DND-41 (cell line): ENCODE results near the gene TACC3.

ENCODE experiments used
- ATAC-seq: fragments of 200-7000 bp; cut with Tn5 transposase; 3 replicates; pipeline ENCODE4 v1.9.1; 2021; ENCODE audit warnings: low read depth; ENCODE audit not compliant: insufficient read depth
- DNase-seq: peaks from one replicate; pipeline ENCODE4 v3.0.0-alpha.2; 2020
- H2AFZ ChIP-seq: 2 replicates; pipeline ENCODE4 v1.6.0; 2012; ENCODE audit warnings: low read depth, low read length
- H3K27ac ChIP-seq: 2 replicates; pipeline ENCODE4 v1.5.1; 2012; ENCODE audit warnings: low read length, inconsistent platforms
- H3K27me3 ChIP-seq: fragments of 200-600 bp; sonication (generic); 2 replicates; pipeline ENCODE4 v1.6.0; 2012; ENCODE audit warnings: low read length, mild to moderate bottlenecking, inconsistent platforms; ENCODE audit not compliant: insufficient read depth, poor library complexity
- H3K36me3 ChIP-seq: 2 replicates; pipeline ENCODE4 v1.5.1; 2012; ENCODE audit warnings: low read length, inconsistent platforms; ENCODE audit not compliant: insufficient read depth
- H3K4me1 ChIP-seq: 2 replicates; pipeline ENCODE4 v1.5.1; 2012; ENCODE audit warnings: mild to moderate bottlenecking, low read length; ENCODE audit not compliant: insufficient read depth
- H3K4me2 ChIP-seq: 2 replicates; pipeline ENCODE4 v1.6.0; 2012; ENCODE audit warnings: mild to moderate bottlenecking, moderate library complexity, low read length, inconsistent platforms; ENCODE audit not compliant: insufficient read depth
- H3K4me3 ChIP-seq, 2 experiments: fragments of 200-600 bp in 1 of 2; shearing (Covaris generic) in 1 of 2; 2 replicates each; pipeline ENCODE4 v1.5.1; 2012 to 2016; ENCODE audit warnings: inconsistent platforms in 2 of 2, low read length in 2 of 2, mild to moderate bottlenecking in 2 of 2, low read depth in 1 of 2, moderate library complexity in 1 of 2
- H3K79me2 ChIP-seq: 2 replicates; pipeline ENCODE4 v1.6.0; 2012; ENCODE audit warnings: low read length, inconsistent platforms; ENCODE audit not compliant: insufficient read depth
- H3K9ac ChIP-seq: 2 replicates; pipeline ENCODE4 v1.6.0; 2012; ENCODE audit warnings: low read depth, mild to moderate bottlenecking, inconsistent platforms, low read length, moderate library complexity
- H3K9me3 ChIP-seq: 2 replicates; pipeline ENCODE4 v1.5.1; 2012; ENCODE audit warnings: low read length, moderate library complexity, mild to moderate bottlenecking, inconsistent platforms; ENCODE audit not compliant: insufficient read depth, severe bottlenecking
- H4K20me1 ChIP-seq: 2 replicates; pipeline ENCODE4 v1.6.0; 2012; ENCODE audit warnings: low read length; ENCODE audit not compliant: insufficient read depth
- EZH2 ChIP-seq: IDR thresholded peaks from 3 replicates; pipeline ENCODE4 v1.6.1; 2012; ENCODE audit warnings: borderline replicate concordance, low read depth, mild to moderate bottlenecking, moderate library complexity, low read length, inconsistent platforms; ENCODE audit not compliant: severe bottlenecking
- TF ChIP-seq, protein P1 (sequence below): IDR thresholded peaks from 2 replicates; pipeline ENCODE4 v1.5.1; 2012; ENCODE audit warnings: borderline replicate concordance, low read length, moderate library complexity, mild to moderate bottlenecking; ENCODE audit not compliant: poor library complexity, severe bottlenecking; ENCODE audit errors: extremely low read depth

Gene TACC3

DNA sequence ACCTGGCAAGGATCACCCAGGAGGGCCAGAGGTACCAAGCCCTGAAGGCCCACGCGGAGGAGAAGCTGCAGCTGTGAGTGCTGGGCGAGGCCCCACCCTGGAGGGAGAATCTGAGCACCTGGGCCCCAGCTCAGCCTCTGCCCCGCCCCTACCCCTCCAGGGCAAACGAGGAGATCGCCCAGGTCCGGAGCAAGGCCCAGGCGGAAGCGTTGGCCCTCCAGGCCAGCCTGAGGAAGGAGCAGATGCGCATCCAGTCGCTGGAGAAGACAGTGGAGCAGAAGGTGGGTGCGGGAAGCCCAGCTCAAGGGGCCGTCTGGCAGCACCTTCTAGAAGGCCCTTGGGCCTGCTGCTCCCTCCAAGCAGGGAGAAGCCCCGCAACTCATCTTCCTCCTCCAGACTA is 23.2 kb downstream of the TACC3 start:
- Histone ChIP-seq H3K27me3 (no peaks in the 10 kb centered on the region), H2AFZ (no peak overlapping the region), H3K36me3 (peaks cover 55% of the 10 kb centered on the region), H4K20me1 (peaks cover 48% of the 10 kb centered on the region), H3K79me2 (no peaks in the 10 kb centered on the region; the same call in 1 of the 2 replicates), H3K4me2 (no peak overlapping the region), H3K4me3 (no peak overlapping the region), H3K9ac (no peak overlapping the region), H3K27ac (no peak overlapping the region), H3K9me3 (no peaks in the 10 kb centered on the region), H3K4me1 (peaks cover 6% of the 10 kb centered on the region)
- TF ChIP-seq, protein P1, sequence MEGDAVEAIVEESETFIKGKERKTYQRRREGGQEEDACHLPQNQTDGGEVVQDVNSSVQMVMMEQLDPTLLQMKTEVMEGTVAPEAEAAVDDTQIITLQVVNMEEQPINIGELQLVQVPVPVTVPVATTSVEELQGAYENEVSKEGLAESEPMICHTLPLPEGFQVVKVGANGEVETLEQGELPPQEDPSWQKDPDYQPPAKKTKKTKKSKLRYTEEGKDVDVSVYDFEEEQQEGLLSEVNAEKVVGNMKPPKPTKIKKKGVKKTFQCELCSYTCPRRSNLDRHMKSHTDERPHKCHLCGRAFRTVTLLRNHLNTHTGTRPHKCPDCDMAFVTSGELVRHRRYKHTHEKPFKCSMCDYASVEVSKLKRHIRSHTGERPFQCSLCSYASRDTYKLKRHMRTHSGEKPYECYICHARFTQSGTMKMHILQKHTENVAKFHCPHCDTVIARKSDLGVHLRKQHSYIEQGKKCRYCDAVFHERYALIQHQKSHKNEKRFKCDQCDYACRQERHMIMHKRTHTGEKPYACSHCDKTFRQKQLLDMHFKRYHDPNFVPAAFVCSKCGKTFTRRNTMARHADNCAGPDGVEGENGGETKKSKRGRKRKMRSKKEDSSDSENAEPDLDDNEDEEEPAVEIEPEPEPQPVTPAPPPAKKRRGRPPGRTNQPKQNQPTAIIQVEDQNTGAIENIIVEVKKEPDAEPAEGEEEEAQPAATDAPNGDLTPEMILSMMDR, result no peak
- TF ChIP-seq EZH2, result no peak
- ATAC-seq, result no peak
- DNase-seq, result no peak

DNA sequence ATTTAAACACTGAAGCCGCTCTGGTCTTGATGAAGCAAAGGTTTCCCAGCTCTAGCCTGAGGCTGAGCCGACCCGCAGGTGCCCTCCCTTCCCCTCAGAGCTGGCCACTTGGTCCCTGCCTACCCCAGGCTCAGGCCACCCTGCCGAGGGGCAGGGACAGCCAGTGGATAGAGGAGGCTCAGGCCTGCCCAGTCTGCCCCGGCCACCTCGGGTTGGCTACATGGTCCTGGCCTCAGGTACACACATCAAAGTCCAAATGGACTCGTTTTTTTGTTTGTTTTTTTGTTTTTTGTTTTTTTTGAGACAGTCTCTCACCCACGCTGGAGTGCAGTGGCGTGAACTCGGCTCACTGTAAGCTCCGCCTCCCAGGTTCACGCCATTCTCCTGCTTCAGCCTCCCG is 23.8 kb downstream of the TACC3 start:
- Histone ChIP-seq H2AFZ (no peak overlapping the region), H3K9ac (no peak overlapping the region), H4K20me1 (peaks cover 45% of the 10 kb centered on the region), H3K4me3 (no peak overlapping the region), H3K9me3 (no peaks in the 10 kb centered on the region), H3K4me1 (peaks cover 6% of the 10 kb centered on the region), H3K27ac (no peak overlapping the region), H3K27me3 (no peaks in the 10 kb centered on the region), H3K79me2 (no peaks in the 10 kb centered on the region; the same call in 1 of the 2 replicates), H3K4me2 (no peak overlapping the region), H3K36me3 (peaks cover 49% of the 10 kb centered on the region)
- no peak for ATAC-seq
- no peak for TF ChIP-seq EZH2
- TF ChIP-seq, protein P1, result no peak
- DNase-seq, result no peak

DNA sequence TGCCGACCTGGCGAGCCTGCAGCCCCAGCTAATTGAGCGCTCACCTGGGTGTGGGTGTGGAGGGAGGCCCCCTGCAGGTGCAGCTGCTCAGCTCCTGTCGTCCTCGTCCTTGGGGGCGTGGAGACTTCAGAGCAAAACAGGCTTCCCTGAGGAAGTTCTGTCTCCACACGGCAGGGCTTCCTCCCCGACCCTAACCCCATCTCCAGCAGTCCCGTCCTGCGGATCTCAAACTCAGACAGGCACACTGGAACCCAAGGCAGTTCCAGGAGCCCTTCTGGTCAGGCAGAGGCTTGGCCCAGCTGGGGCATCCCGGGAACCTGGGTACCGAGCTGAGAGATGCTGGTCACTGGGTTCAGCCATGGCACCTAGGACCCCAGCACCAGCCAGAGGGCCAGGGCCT is 24.4 kb downstream of the TACC3 start:
- Histone ChIP-seq H3K79me2 (no peaks in the 10 kb centered on the region; the same call in 1 of the 2 replicates), H3K4me2 (no peak overlapping the region), H3K9ac (no peak overlapping the region), H3K27ac (no peak overlapping the region), H3K36me3 (peaks cover 44% of the 10 kb centered on the region), H2AFZ (no peak overlapping the region), H3K9me3 (no peaks in the 10 kb centered on the region), H3K4me3 (no peak overlapping the region), H3K4me1 (peaks cover 6% of the 10 kb centered on the region), H3K27me3 (no peaks in the 10 kb centered on the region), H4K20me1 (peaks cover 45% of the 10 kb centered on the region)
- TF ChIP-seq, protein P1, result no peak
- TF ChIP-seq EZH2, result no peak
- ATAC-seq, result no peak
- no peak for DNase-seq

DNA sequence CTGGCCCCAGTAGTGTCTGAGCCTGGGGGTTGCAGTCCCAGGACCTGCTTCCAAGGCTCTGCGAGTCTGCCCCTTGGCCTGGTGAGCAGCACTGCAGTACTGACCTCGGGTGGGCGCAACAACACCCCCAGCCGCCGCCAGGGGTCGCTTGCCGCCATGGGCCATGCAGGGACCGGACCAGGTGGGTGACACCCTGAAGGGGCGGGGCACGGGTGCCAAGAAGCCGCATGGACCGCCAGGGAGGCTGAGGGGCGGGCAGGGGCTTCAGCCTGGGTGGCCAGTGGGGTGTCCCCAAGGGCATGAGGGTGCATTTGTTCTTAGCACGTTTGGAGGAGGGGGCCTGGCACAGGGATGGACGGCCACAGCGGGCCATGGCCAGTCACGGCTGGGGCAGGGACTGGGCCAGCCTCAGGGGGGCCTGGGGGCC is 25.0 kb downstream of the TACC3 start:
- Histone ChIP-seq H3K4me2 (no peak overlapping the region), H3K27ac (no peak overlapping the region), H3K36me3 (peaks cover 38% of the 10 kb centered on the region), H3K9me3 (no peaks in the 10 kb centered on the region), H3K79me2 (no peaks in the 10 kb centered on the region; the same call in 1 of the 2 replicates), H3K4me1 (peaks cover 6% of the 10 kb centered on the region), H4K20me1 (peaks cover 40% of the 10 kb centered on the region), H3K4me3 (no peak overlapping the region), H2AFZ (no peak overlapping the region), H3K9ac (no peak overlapping the region), H3K27me3 (no peaks in the 10 kb centered on the region)
- peak; percentile 38 for ATAC-seq
- no peak for TF ChIP-seq EZH2
- TF ChIP-seq, protein P1, result peak; percentile 57
- DNase-seq, result peak; percentile 67
